NCI-H345 treated with DMSO at 0.1 percent for 48 hours (cell line): ENCODE results near the gene HERC5.
"Not testable (repeated sequence)": the region's sequence is repeated elsewhere in the genome, so short reads cannot be mapped to it uniquely, and the experiment has no call there.

Source experiments
- DNase-seq: peaks from one replicate; lab custom pipeline; 2025; ENCODE audit not compliant: unreplicated experiment; lab: John Stamatoyannopoulos, UW

The HERC5 gene

DNA sequence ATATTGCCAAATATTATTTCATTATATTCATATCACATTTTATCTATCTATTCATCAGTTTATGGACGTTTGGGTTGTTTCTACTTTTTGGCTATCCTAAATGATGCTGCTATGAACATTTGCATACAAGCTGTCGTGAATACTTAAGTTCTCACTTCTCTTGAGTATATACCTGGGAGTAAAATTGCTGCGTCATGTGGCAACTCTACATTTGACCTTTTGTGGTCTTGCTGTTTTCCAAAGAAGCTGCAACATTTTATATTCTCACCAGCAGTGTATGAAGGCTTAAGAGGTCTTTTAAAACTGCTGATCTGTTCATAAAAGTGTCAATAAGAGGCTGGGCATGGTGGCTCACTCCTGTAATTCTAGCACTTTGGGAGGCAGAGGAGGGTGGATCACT lies 60.9 kb downstream of the HERC5 start:
- DNase-seq, result no peak

DNA sequence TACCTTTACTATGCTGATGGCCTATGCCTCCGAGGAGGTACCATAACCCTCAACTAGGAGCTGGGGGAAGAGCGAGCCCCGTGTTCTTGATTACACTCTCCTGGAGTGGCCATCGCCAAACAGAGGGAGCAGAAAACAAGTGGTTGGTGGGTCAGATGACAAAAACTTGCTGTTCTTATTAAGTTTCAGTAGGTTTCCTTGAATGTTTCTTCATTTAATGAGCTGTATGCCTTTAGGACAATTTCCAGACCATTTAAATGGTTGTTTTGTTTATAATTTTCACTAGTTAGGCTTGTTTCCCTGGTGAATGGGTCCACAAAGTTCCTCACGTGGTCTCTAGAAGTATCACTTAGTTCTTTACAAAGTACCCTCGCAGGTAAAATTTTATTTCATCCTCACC lies 62.0 kb downstream of the HERC5 start:
- no peak for DNase-seq

DNA sequence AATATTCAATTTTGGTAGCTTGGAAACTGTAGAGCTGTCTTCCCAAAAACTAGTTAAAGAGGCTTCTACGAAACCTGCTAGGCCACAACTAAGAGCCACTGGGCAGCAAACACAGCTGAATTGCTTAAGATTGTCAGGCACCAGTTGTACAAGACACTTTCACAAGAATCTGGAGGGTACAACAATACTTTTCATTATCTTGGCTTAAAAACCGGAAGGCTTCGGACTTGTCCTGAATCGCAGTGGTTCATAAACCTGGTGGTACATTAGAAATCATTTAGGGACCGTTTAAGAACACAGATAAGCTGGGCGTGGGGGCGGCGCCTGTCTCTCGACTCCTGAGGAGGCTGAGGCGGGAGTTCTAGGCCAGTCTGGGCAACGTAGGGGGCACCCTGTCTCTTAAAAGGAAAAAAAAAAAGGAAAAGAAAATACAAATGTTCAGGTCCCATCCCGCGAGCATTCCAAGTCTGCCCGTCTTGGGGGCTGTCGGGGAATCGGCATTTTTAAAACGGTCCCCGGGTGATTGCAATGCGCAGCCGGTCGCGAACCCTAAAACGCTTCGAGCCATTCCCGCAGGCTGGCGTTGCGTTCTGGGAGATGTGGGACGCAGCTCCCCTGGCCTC lies 65.9 kb downstream of the HERC5 start:
- no peak for DNase-seq

DNA sequence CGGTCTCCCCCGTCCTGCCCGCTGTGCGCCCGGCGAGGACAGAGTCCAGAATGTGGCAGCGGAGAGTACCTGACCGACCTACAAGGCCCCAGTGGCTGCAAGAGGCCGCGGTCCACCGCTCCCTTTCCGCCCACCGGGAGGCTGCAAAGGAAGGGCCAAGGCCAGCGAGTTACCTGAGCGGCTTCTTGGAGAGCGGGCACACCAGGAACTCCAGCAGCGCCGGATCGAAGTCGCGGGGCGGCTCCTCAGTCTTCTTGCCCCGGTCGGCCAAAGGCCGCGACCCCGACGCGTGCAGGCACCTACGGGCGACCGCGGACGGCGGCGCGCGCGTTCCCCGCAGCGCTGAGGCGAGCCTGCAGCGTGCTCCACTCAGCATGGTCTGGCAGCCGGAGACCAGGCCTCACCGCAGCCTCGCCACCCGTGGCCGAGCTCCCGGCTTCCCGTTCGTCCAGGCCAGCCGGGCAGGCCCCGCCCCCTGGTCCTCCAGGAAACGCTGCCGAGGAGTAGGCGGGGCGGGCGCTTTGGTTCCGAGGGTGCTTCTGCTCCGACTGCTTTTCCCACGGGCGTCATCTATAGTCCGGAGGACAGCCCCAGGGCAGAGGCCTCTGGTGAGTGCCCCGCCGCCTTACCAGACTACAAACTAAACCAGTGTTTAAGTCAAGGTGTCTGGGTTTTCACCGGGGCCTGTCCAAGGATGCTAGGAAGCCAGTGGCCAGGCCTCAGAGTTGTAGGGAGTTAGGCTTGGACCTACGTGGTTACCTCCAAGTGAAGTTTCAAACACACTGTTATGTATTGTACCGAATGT lies 66.6 kb downstream of the HERC5 start, which contains the start of gene PYURF:
TSS of gene PYURF (minus strand) at position 452 of the 805 bp plus-strand sequence. CDS start at position 376, 76 bp downstream.
- peak; percentile 79 for DNase-seq

DNA sequence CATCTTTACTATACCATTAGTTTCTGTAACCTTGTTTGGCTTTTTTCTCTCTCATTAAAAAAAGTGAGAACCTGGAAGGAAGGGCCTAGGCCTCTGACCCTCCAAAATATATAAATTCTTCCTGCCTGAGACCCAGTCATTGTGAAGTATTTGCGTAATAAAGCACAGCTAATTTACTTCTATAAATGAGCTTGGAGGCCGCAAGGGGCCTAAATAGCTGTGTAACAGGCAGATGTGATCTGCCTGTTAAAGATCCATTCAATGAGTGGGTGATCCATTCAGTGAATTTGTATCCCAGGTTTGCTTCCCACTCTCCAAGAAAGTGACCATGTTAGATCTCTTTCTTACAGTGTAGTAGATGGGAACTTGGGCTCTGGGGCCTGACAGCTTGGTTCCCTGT lies 67.3 kb downstream of the HERC5 start:
- no peak for DNase-seq

DNA sequence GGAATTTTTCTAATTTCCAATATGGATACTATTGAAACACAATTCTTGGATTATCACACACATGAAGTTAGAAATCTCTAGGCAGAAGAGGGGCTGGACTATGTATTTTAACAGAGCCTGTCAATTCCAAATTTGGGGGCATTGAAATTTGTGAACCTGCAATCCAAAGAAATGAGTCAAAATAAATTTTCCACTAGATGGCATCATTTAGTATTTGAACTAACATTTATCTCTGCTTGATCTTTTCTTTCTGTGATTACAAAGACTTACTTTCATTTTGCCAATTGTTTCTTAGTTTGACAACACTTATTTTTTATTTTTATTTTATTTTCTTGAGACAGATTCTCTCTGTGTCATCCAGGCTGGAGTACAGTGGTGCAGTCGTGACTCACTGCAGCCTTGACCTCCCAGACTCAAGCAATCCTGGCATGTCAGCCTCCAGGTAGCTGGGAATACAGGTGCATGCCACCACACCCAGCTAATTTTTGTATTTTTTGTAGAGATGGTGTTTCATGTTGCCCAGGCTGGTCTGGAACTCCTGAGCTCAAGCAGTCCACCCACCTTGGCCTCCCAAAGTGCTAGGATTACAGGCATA lies 69.4 kb downstream of the HERC5 start:
- no peak for DNase-seq

DNA sequence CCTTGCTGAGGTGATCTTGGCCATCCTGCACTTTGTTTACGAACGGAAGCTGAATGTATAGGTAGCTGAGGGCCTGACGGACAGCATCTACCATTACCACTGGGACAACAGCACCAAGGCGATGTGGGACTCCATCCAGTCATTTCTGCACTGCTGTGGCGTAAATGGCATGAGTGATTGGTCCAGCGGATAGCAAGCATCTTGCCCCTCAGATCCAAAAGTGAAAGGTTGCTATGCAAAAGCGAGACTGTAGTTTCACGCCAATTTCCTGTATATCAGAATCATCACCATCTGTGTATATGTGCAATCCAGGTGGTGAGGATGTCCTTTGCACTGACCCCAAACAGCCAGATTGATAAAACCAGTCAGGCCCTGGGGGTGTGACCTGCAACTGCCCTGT lies 70.9 kb downstream of the HERC5 start:
- no peak for DNase-seq

DNA sequence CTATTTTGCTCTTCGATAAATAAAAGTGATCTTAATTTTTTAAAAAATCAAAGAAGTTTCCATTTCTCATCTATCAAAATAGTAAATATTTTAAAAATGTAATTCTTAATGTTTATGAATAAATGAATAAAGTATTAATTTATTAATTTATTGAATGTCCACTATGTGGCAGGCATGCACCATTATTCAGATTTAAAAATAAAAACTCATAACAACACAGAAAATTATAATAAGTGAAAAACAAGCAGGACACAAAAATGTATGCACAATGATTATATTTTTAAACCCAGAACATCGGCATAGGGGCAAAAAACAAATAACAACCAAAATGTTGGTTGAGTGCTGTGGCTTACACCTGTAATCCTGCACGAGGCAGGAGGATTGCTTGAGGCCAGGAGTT lies 71.9 kb downstream of the HERC5 start:
- DNase-seq, result no peak

DNA sequence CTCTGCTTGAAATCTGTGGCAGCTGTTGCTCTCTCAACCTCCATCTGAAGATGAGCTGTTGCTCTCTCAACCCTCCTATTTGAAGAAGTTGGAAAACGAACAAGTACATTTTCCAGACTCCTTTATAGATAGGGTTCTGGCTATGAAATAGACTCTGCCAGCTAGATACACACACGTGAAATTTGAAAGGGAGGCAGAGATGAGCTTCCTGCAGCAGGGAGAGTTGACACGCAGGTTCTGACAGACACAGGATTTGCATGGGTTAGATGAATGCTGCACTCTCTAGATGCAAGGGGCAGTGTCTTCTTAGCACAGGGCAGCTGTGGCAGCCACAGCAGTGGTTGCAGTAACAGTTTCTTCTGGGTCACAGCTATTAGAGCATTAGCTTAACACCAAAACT lies 74.6 kb downstream of the HERC5 start:
- no peak for DNase-seq

DNA sequence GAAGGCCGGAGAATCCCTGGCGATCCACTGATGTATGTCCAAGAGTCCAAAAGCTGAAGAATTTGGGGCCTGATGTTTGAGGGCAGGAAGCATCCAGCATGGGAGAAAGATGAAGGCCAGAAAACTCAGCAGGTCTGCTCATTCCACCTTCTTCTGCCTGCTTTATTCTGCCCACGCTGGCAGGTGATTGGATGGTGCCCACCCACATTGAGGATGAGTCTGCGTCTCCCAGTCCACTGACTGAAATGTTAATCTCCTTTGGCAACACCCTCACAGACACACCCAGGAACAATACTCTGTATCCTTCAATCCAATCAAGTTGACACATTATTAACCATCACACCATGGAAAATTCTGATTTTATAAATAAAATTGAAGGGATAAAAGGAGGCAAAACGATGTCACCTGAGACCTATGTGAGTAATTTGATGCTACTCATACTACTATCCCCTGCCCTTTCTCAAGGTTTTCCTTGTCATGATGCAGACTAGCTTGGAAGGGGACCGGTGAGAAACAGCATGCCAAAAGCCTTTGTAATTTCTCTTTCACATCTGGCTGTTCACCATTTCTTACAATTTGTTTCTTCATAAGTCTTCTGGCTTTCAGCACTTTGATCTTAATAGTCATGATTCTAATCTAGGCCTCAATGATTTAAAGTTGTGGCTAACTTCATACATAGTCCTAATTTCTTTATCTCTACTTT lies 76.3 kb downstream of the HERC5 start:
- no peak for DNase-seq

DNA sequence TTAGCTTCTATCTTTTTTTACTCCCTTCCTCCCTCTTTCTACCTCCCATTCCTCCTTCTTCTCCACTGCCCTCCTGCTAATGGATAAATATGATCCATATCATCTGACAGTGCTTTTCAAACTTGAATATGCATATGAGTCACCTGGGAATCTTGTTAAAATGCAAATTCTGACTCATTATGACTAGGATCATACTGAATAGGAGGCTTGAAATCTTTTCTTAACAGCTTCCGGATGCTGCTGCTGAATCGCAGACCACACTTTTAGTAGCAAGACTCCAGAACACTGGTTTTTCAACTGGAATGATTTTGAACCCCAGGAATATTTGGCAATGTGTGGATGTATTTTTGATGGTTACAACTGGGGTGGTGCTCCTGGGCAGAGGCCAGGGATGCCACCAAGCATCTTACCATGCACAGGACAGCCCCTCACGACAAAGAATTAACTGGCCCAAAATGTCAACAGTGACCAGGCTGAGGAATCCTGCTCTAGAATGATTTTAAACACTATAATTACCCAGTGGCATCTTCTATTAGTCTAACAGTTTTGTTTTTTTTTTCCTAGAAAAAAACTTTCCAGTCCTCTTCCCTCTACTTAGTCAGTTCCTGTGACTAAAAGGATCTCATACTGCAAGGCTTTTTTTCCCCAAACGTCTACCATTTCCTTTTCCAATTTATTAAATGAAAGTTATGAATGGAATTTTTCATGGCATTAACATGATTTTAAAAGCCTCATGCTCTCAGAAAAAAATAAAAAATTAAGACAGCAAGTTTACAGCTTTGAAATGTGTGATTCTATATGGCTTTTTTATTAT lies 77.2 kb downstream of the HERC5 start:
- DNase-seq, result no peak

DNA sequence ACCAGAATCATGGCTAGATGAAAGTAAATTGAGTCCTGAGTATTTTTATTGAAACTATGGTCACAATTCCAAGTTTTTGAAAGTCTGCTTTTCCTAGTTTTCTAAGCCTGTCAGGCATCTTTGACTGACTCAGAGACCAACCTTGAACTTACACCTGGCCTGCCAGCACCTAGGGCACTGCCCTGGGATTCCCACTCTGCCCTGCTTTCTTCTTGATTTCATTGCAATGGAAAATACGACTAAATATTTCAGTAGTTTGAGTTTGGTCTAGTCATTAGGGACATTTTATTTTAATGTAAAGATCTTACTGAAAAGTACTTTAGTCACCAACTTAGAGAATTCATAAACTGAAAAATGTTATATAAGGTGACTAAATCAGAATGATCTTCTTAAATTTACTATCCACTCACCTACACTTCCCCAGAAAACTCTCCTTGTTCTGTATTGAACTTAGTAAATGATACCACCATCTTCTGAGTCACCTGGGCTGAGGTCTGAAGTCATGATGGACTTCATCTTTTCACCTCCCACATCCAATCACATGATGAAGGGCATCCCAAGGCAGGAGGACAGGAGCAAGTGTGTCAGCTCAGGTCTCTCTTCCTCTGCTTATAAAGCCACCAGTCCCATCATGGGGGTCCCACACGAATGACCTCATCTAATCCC lies 78.3 kb downstream of the HERC5 start:
- DNase-seq, result no peak

DNA sequence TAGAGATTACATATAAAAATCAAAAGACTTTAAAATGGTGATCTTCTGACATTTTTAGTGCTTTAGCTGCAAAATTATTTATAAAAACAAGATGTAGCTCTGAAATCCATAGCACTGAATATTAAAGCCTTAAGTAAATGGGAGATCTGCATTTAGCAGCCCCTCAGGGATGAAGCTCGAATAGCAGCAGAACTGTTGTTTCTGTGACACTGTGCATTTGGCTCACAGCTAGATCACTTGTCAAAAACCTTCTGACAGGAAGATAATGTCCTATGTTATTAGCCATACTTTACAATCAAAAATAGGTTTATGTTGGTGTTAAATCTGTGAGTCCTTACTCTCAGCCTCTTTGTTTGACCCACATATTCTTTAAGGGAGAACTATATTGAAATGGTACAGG lies 80.8 kb downstream of the HERC5 start:
- DNase-seq, result no peak

DNA sequence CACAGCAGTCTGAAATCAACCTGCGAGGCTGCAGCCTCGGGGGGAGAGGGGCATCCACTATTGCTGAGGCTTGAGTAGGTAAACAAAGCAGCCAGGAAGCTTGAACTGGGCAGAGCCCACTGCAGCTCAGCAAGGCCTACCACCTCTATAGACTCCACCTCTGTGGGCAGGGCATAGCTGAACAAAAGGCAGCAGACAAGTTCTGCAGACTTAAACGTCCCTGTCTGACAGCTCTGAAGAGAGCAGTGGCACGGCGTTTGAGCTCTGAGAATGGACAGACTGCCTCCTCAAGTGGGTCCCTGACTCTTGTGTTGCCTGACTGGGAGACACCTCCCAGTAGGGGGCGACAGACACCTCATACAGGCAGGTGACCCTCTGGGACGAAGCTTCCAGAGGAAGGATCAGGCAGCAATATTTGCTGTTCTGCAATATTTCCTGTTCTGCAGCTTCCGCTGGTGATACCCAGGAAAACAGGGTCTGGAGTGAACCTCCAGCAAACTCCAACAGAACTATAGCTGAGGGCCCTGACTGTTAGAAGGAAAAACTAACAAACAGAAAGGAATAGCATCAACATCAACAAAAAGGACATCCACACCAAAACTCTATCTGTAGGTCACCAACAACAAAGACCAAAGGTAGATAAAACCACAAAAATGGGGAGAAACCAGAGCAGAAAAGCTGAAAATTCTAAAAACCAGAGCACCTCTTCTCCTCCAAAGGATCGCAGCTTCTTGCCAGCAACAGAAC lies 82.6 kb downstream of the HERC5 start:
- not testable (repeated sequence) for DNase-seq

DNA sequence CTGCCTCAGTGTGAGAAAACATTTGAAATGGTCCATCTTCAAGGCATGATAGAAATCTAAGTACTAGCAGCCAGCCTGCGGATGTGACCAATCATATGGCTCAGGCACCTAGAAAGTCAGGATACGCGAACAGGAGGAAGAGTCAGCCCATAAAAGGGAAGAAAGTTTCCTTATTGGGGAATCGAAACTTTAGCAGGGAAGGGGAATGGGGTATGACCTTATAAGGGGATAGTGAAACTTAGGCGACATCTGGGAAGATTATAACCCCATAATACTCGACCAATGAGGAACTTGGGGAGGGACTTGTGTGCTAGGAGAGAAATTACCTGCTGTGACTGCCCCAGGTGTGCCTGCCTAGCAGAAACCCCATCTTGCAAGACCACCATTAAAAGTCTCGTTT lies 92.9 kb downstream of the HERC5 start:
- no peak for DNase-seq
